Activated naive CD8-positive, alpha-beta T cell treated with anti-CD3 and anti-CD28 coated beads for 36 hours (primary cell): ENCODE data around the gene ZFP30. TPM values are rescaled to one million over a fixed set of nuclear protein-coding genes. Genes with fewer than 3 reads are reported as not detected.

Experiments used
- DNase-seq: peaks from one replicate; pipeline ENCODE4 v3.0.0; 2021
- H3K27ac Mint-ChIP-seq: one replicate; pipeline ENCODE4 v1.8.0; 2022; ENCODE audit warnings: mild to moderate bottlenecking, moderate library complexity, mixed read lengths
- H3K27me3 Mint-ChIP-seq: one replicate; pipeline ENCODE4 v1.8.0; 2022; ENCODE audit warnings: mild to moderate bottlenecking, mixed read lengths
- H3K36me3 Mint-ChIP-seq: one replicate; pipeline ENCODE4 v1.8.0; 2021; ENCODE audit warnings: mild to moderate bottlenecking, mixed read lengths
- H3K4me1 Mint-ChIP-seq: one replicate; pipeline ENCODE4 v1.8.0; 2021; ENCODE audit warnings: mixed read lengths
- H3K4me3 Mint-ChIP-seq: one replicate; pipeline ENCODE4 v1.8.0; 2022; ENCODE audit warnings: mild to moderate bottlenecking, moderate library complexity, mixed read lengths
- H3K9me3 Mint-ChIP-seq: one replicate; pipeline ENCODE4 v1.8.0; 2022; ENCODE audit warnings: mixed read lengths
- total RNA-seq, 2 experiments: library from RNA; stranded (reverse); gene quantifications; one replicate each; pipeline ENCODE4 v1.2.3, GENCODE V29; 2021

ZFP30 gene
- total RNA-seq, 2 experiments from 2014 or later: 7.8 to 8.3 TPM

GRCh38 chr19:37594982-37595382 is 60.3 kb downstream of the ZFP30 start:
- H3K36me3 Mint-ChIP-seq: peaks cover 54% of the 10 kb centered on the region
- no peaks in the 10 kb centered on the region for H3K27me3 Mint-ChIP-seq
- peaks cover 34% of the 10 kb centered on the region for H3K9me3 Mint-ChIP-seq
- peaks cover 21% of the 10 kb centered on the region for H3K4me1 Mint-ChIP-seq
- H3K4me3 Mint-ChIP-seq: peak overlapping the region; percentile 98
- peak overlapping the region; percentile 99 for H3K27ac Mint-ChIP-seq
- DNase-seq: peak; percentile 69

- Mint-ChIP-seq H3K4me1 (peaks cover 21% of the 10 kb centered on the region), H3K9me3 (peaks cover 33% of the 10 kb centered on the region), H3K27me3 (no peaks in the 10 kb centered on the region), H3K36me3 (peaks cover 52% of the 10 kb centered on the region), H3K4me3 (peak within 1 kb of the TSS; percentile 98), H3K27ac (peak within 1 kb of the TSS; percentile 99)
- DNase-seq: peak; percentile 90
Observed at GRCh38 chr19:37594304-37594981, 60.8 kb downstream of the ZFP30 start, which contains the start of the genes ZNF540 and ZNF571. Gene ZNF540, plus strand, starts transcription at chr19:37594876. Its CDS starts 3,572 bp downstream, at chr19:37598448. Gene ZNF571, minus strand, starts transcription at chr19:37594792. Its CDS starts 8,116 bp downstream, at chr19:37586676.

- no peak for DNase-seq
- H3K9me3 Mint-ChIP-seq: peaks cover 34% of the 10 kb centered on the region
- H3K4me3 Mint-ChIP-seq: peak overlapping the region; percentile 98
- peak overlapping the region; percentile 99 for H3K27ac Mint-ChIP-seq
- peaks cover 51% of the 10 kb centered on the region for H3K36me3 Mint-ChIP-seq
- H3K4me1 Mint-ChIP-seq: peaks cover 21% of the 10 kb centered on the region
- H3K27me3 Mint-ChIP-seq: no peaks in the 10 kb centered on the region
Observed at GRCh38 chr19:37593996-37594303, 61.3 kb downstream of the ZFP30 start.

- Mint-ChIP-seq H3K36me3 (peaks cover 38% of the 10 kb centered on the region), H3K4me1 (no peaks in the 10 kb centered on the region), H3K27ac (no peak overlapping the region)
Observed at GRCh38 chr19:37583340-37583739, 71.9 kb downstream of the ZFP30 start.

GRCh38 chr19:37572203-37572602 is 83.1 kb downstream of the ZFP30 start:
- Mint-ChIP-seq H3K4me3 (no peak overlapping the region), H3K27ac (no peak overlapping the region), H3K27me3 (no peaks in the 10 kb centered on the region), H3K9me3 (peaks cover 57% of the 10 kb centered on the region), H3K36me3 (peaks cover 46% of the 10 kb centered on the region), H3K4me1 (no peaks in the 10 kb centered on the region)
- DNase-seq: no peak

More at GRCh38 chr19:37583340-37583739, 71.9 kb downstream of the ZFP30 start:
- Mint-ChIP-seq H3K9me3 (peaks cover 49% of the 10 kb centered on the region), H3K27me3 (no peaks in the 10 kb centered on the region), H3K4me3 (no peak overlapping the region)
- DNase-seq: no peak

GRCh38 chr19:37565370-37565669 is 89.9 kb downstream of the ZFP30 start:
- Mint-ChIP-seq H3K4me3 (no peak overlapping the region), H3K36me3 (peaks cover 86% of the 10 kb centered on the region), H3K9me3 (peaks cover 76% of the 10 kb centered on the region), H3K27me3 (no peaks in the 10 kb centered on the region), H3K4me1 (no peaks in the 10 kb centered on the region), H3K27ac (no peak overlapping the region)
- DNase-seq: no peak

GRCh38 chr19:37564624-37565369 is 90.5 kb downstream of the ZFP30 start:
- Mint-ChIP-seq H3K27ac (no peak overlapping the region), H3K27me3 (no peaks in the 10 kb centered on the region), H3K4me1 (no peaks in the 10 kb centered on the region), H3K9me3 (peaks cover 72% of the 10 kb centered on the region), H3K36me3 (peaks cover 81% of the 10 kb centered on the region), H3K4me3 (no peak overlapping the region)
- no peak for DNase-seq

Other genes starting within 250 kb of the ZFP30 start
- gene ZNF569, start 188.0 kb downstream of the ZFP30 start, total RNA-seq: 1 to 10 TPM; 6.9 to 7.0 TPM
- gene ZNF570, start 186.1 kb downstream of the ZFP30 start, total RNA-seq: 1 to 10 TPM; 4.2 to 4.8 TPM
- gene ZNF793, start 148.5 kb downstream of the ZFP30 start, total RNA-seq: 1 to 10 TPM; 3.9 to 4.8 TPM
- 1 to 10 TPM; 2.5 to 2.7 TPM for gene ZNF571, start 60.7 kb downstream of the ZFP30 start, total RNA-seq
- gene ZNF540, start 60.6 kb downstream of the ZFP30 start, total RNA-seq: under 1 TPM; 0.72 to 0.82 TPM
- gene ZNF607, start 64.3 kb upstream of the ZFP30 start, total RNA-seq: 1 to 10 TPM; 4.7 to 6.5 TPM
- 1 to 10 TPM; 7.3 to 7.8 TPM for gene ZNF573, start 124.1 kb upstream of the ZFP30 start, total RNA-seq